GM19455 (cell line): ENCODE data around the gene EEF1E1.

ENCODE experiments used
- ATAC-seq: cut with Tn5 transposase; IDR thresholded peaks from one replicate; pipeline ENCODE4 v1.9.1; 2021; ENCODE audit not compliant: unreplicated experiment

EEF1E1 gene

GRCh38 chr6:8088886-8089285 is 13.5 kb downstream of the EEF1E1 start:
- no peak for ATAC-seq

- no peak for ATAC-seq
Observed at GRCh38 chr6:8087870-8088754, 14.2 kb downstream of the EEF1E1 start.

GRCh38 chr6:8086755-8087306 is 15.5 kb downstream of the EEF1E1 start:
- ATAC-seq = no peak

GRCh38 chr6:8085053-8085511 is 17.3 kb downstream of the EEF1E1 start:
- no peak for ATAC-seq

- no peak for ATAC-seq
Observed at GRCh38 chr6:8084586-8084985, 17.8 kb downstream of the EEF1E1 start.

- no peak for ATAC-seq
Observed at GRCh38 chr6:8082954-8083858, 19.1 kb downstream of the EEF1E1 start.

- ATAC-seq = no peak
Observed at GRCh38 chr6:8082572-8082953, 19.8 kb downstream of the EEF1E1 start.

GRCh38 chr6:8080362-8081151 is 21.8 kb downstream of the EEF1E1 start:
- ATAC-seq = no peak

GRCh38 chr6:8079126-8079525 is 23.2 kb downstream of the EEF1E1 start:
- ATAC-seq = no peak

- no peak for ATAC-seq
Observed at GRCh38 chr6:8077991-8078390, 24.4 kb downstream of the EEF1E1 start.

GRCh38 chr6:8075704-8076103 is 26.6 kb downstream of the EEF1E1 start:
- ATAC-seq = no peak

- no peak for ATAC-seq
Observed at GRCh38 chr6:8075185-8075584, 27.2 kb downstream of the EEF1E1 start.

GRCh38 chr6:8074213-8074612 is 28.1 kb downstream of the EEF1E1 start:
- no peak for ATAC-seq

GRCh38 chr6:8073758-8074157 is 28.6 kb downstream of the EEF1E1 start:
- ATAC-seq = no peak

- no peak for ATAC-seq
Observed at GRCh38 chr6:8070718-8071117, 31.6 kb downstream of the EEF1E1 start.

- ATAC-seq = no peak
Observed at GRCh38 chr6:8069631-8070284, 32.6 kb downstream of the EEF1E1 start.

GRCh38 chr6:8069151-8069550 is 33.2 kb downstream of the EEF1E1 start:
- ATAC-seq = no peak

- ATAC-seq = no peak
Observed at GRCh38 chr6:8066108-8066507, 36.2 kb downstream of the EEF1E1 start.

GRCh38 chr6:8065519-8065911 is 36.8 kb downstream of the EEF1E1 start:
- peak; percentile 45 for ATAC-seq
